ENCODE results near the gene MYO7A. TPM values are rescaled to one million over a fixed set of nuclear protein-coding genes. Genes with fewer than 3 reads are reported as not detected.

The MYO7A gene
- total RNA-seq, 2 experiments from 2014 or later, result 0.61 to 0.63 TPM

DNA sequence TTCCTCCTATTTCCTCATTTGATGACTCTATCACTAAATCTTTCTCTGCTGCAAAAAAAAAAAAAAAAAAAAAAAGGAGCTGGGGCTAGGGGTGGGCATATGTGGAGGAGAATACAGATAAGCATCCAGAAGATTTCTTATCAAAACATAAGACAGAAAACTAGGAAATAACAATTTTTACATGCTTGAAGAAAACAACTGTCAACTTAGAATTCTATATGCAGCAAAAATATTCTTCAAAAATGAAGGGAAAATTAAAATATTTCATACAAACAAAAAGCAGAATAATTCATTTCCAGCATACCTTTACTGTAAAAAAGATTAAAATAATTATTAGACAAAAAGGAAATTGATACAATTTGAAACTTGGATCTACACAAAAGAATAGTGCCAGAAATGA, 134.8 kb downstream of the MYO7A start:
- TF ChIP-seq CTCF (IDR thresholded peaks at IDR 0.05), result no peak
- ChIA-PET POLR2A (no interaction called here), CTCF (interaction anchor here (0.6 kb wide), 1 partner anchor 219 kb away, joined by 3 read pairs; no protein-coding TSS in a partner anchor)
- no peak for DNase-seq
- no peaks in the 10 kb centered on the region for H3K36me3 Mint-ChIP-seq (ENCODE audit: low read depth)
- Histone ChIP-seq H3K36me3 (ENCODE audit: insufficient read depth, low read length) (no peaks in the 10 kb centered on the region), H3K27me3 (ENCODE audit: control insufficient read depth in 1 of 2, insufficient read depth in 2 of 2, low read length in 2 of 2) (no peaks in the 10 kb centered on the region), H3K9me3 (ENCODE audit: control insufficient read depth in 1 of 2, insufficient read depth in 1 of 2, low read length in 2 of 2) (peaks cover 5 to 13% of the 10 kb centered on the region in 2 experiments), H3K4me1 (ENCODE audit: insufficient read depth, low read length) (no peaks in the 10 kb centered on the region), H3K27ac (ENCODE audit: low read depth in 1 of 2, low read length in 2 of 2) (no peak overlapping the region), H3K4me3 (ENCODE audit: low read length) (no peak overlapping the region)
- intact Hi-C loops (cut with DNase I, micrococcal nuclease), result no loop called here
- H3K9me3 Mint-ChIP-seq, result peaks cover 8% of the 10 kb centered on the region
- ATAC-seq (ENCODE audit: poor library complexity), result no peak
- peaks cover 16% of the 10 kb centered on the region for H3K27me3 Mint-ChIP-seq
- H3K4me3 Mint-ChIP-seq, result no peak overlapping the region
- H3K4me1 Mint-ChIP-seq (ENCODE audit: low read depth), result no peaks in the 10 kb centered on the region
- no peak overlapping the region for H3K27ac Mint-ChIP-seq

Other genes starting within 250 kb of the MYO7A start
- gene B3GNT6, start 93.8 kb upstream of the MYO7A start, total RNA-seq, result not detected
- 1 to 10 TPM; 5.1 to 6.9 TPM for gene CAPN5, start 61.3 kb upstream of the MYO7A start, total RNA-seq
- not detected for gene OMP, start 25.4 kb upstream of the MYO7A start, total RNA-seq
- not detected for gene GDPD4, start 173.4 kb downstream of the MYO7A start, total RNA-seq

Measured in CD4-positive, alpha-beta T cell (primary cell).